Measurements from ENCODE around the gene ANKRD22.
A peak's percentile ranks its signal among the peaks of the same experiment; 100 is the strongest.

The ANKRD22 gene

GRCh38 chr10:88854684-88855083 is 3.0 kb upstream of the ANKRD22 start:
- no peaks in the 10 kb centered on the region for H3K36me3 ChIP-seq (ENCODE audit: control insufficient read depth in 1 of 2, insufficient read depth in 2 of 2, low read length in 2 of 2)
- H3K27me3 ChIP-seq (ENCODE audit: insufficient read depth, low read length): no peaks in the 10 kb centered on the region
- no peak overlapping the region for H4K12ac ChIP-seq (ENCODE audit: low read depth, low read length)
- H4K91ac ChIP-seq (ENCODE audit: low read depth, low read length): no peak overlapping the region
- no peak for DNase-seq
- no peak overlapping the region for H3K4ac ChIP-seq (ENCODE audit: low read depth, low read length)
- H3K27ac ChIP-seq (ENCODE audit: low read depth, low read length): no peak overlapping the region
- H3K4me2 ChIP-seq (ENCODE audit: low read length): no peak overlapping the region
- H2BK12ac ChIP-seq (ENCODE audit: low read length): no peak overlapping the region
- H2BK120ac ChIP-seq (ENCODE audit: insufficient read depth, low read length, poor library complexity): no peak overlapping the region
- H2AFZ ChIP-seq (ENCODE audit: insufficient read depth, low read length, poor library complexity): no peak overlapping the region
- H3K14ac ChIP-seq (ENCODE audit: low read length): no peak overlapping the region
- no peak overlapping the region for H4K8ac ChIP-seq (ENCODE audit: low read depth, low read length)
- no CpG with 5 or more reads among the region's 3 CpGs for WGBS (ENCODE audit: extremely low coverage, insufficient coverage, insufficient read length)
- no peak overlapping the region for H2BK5ac ChIP-seq (ENCODE audit: low read depth, low read length, poor library complexity)
- H3K23ac ChIP-seq (ENCODE audit: low read length): no peak overlapping the region
- no peak overlapping the region for H2AK5ac ChIP-seq (ENCODE audit: low read length)
- H3K79me2 ChIP-seq (ENCODE audit: control insufficient read depth, insufficient read depth, low read length, poor library complexity): no peaks in the 10 kb centered on the region
- no peaks in the 10 kb centered on the region for H3K79me1 ChIP-seq (ENCODE audit: low read length)
- H3K4me1 ChIP-seq (ENCODE audit: control insufficient read depth in 1 of 2, insufficient read depth in 2 of 2, low read length in 2 of 2): peaks cover 0 to 2% of the 10 kb centered on the region in 2 experiments
- H3K9me3 ChIP-seq (ENCODE audit: insufficient read depth, low read depth, low read length): no peaks in the 10 kb centered on the region
- H3K9ac ChIP-seq (ENCODE audit: low read length): no peak overlapping the region
- H3K18ac ChIP-seq (ENCODE audit: low read length): no peak overlapping the region
- no peak overlapping the region for H3K4me3 ChIP-seq (ENCODE audit: low read depth, low read length)

GRCh38 chr10:88853155-88853881 is 1.7 kb upstream of the ANKRD22 start:
- no peak overlapping the region for H3K4me3 ChIP-seq (ENCODE audit: low read depth, low read length)
- WGBS (ENCODE audit: extremely low coverage, insufficient coverage, insufficient read length): no CpG with 5 or more reads among the region's 4 CpGs
- H3K9me3 ChIP-seq (ENCODE audit: insufficient read depth, low read depth, low read length): no peaks in the 10 kb centered on the region
- H2AK5ac ChIP-seq (ENCODE audit: low read length): no peak overlapping the region
- H4K91ac ChIP-seq (ENCODE audit: low read depth, low read length): no peak overlapping the region
- no peak overlapping the region for H3K18ac ChIP-seq (ENCODE audit: low read length)
- H3K27me3 ChIP-seq (ENCODE audit: insufficient read depth, low read length): no peaks in the 10 kb centered on the region
- no peak overlapping the region for H2AFZ ChIP-seq (ENCODE audit: insufficient read depth, low read length, poor library complexity)
- no peak overlapping the region for H3K4ac ChIP-seq (ENCODE audit: low read depth, low read length)
- no peak overlapping the region for H3K4me2 ChIP-seq (ENCODE audit: low read length)
- H3K23ac ChIP-seq (ENCODE audit: low read length): no peak overlapping the region
- peaks cover 0 to 2% of the 10 kb centered on the region in 2 experiments for H3K4me1 ChIP-seq (ENCODE audit: control insufficient read depth in 1 of 2, insufficient read depth in 2 of 2, low read length in 2 of 2)
- H3K27ac ChIP-seq (ENCODE audit: low read depth, low read length): no peak overlapping the region
- H2BK12ac ChIP-seq (ENCODE audit: low read length): no peak overlapping the region
- no peak overlapping the region for H3K9ac ChIP-seq (ENCODE audit: low read length)
- H2BK120ac ChIP-seq (ENCODE audit: insufficient read depth, low read length, poor library complexity): no peak overlapping the region
- peak in 1 of 2 donors; percentile 16 for DNase-seq
- no peak overlapping the region for H4K12ac ChIP-seq (ENCODE audit: low read depth, low read length)
- H3K79me1 ChIP-seq (ENCODE audit: low read length): no peaks in the 10 kb centered on the region
- no peak overlapping the region for H2BK5ac ChIP-seq (ENCODE audit: low read depth, low read length, poor library complexity)
- no peaks in the 10 kb centered on the region for H3K79me2 ChIP-seq (ENCODE audit: control insufficient read depth, insufficient read depth, low read length, poor library complexity)
- no peak overlapping the region for H4K8ac ChIP-seq (ENCODE audit: low read depth, low read length)
- no peaks in the 10 kb centered on the region for H3K36me3 ChIP-seq (ENCODE audit: control insufficient read depth in 1 of 2, insufficient read depth in 2 of 2, low read length in 2 of 2)
- no peak overlapping the region for H3K14ac ChIP-seq (ENCODE audit: low read length)

- Histone ChIP-seq H3K18ac (ENCODE audit: low read length) (no peak overlapping the region), H3K4me1 (ENCODE audit: control insufficient read depth in 1 of 2, insufficient read depth in 2 of 2, low read length in 2 of 2) (peaks cover 0 to 2% of the 10 kb centered on the region in 2 experiments), H3K27me3 (ENCODE audit: insufficient read depth, low read length) (no peaks in the 10 kb centered on the region), H2BK12ac (ENCODE audit: low read length) (no peak overlapping the region), H3K27ac (ENCODE audit: low read depth, low read length) (no peak overlapping the region), H3K4me3 (ENCODE audit: low read depth, low read length) (no peak overlapping the region), H3K14ac (ENCODE audit: low read length) (no peak overlapping the region), H3K9ac (ENCODE audit: low read length) (no peak overlapping the region), H3K23ac (ENCODE audit: low read length) (no peak overlapping the region), H3K36me3 (ENCODE audit: control insufficient read depth in 1 of 2, insufficient read depth in 2 of 2, low read length in 2 of 2) (no peaks in the 10 kb centered on the region), H3K9me3 (ENCODE audit: insufficient read depth, low read depth, low read length) (no peaks in the 10 kb centered on the region), H3K4me2 (ENCODE audit: low read length) (no peak overlapping the region), H4K12ac (ENCODE audit: low read depth, low read length) (no peak overlapping the region), H3K4ac (ENCODE audit: low read depth, low read length) (no peak overlapping the region), H3K79me1 (ENCODE audit: low read length) (no peaks in the 10 kb centered on the region), H2BK120ac (ENCODE audit: insufficient read depth, low read length, poor library complexity) (no peak overlapping the region), H4K91ac (ENCODE audit: low read depth, low read length) (no peak overlapping the region), H2AFZ (ENCODE audit: insufficient read depth, low read length, poor library complexity) (no peak overlapping the region), H4K8ac (ENCODE audit: low read depth, low read length) (no peak overlapping the region), H3K79me2 (ENCODE audit: control insufficient read depth, insufficient read depth, low read length, poor library complexity) (no peaks in the 10 kb centered on the region), H2BK5ac (ENCODE audit: low read depth, low read length, poor library complexity) (no peak overlapping the region), H2AK5ac (ENCODE audit: low read length) (no peak overlapping the region)
- no peak for DNase-seq
- no CpG with 5 or more reads among the region's 4 CpGs for WGBS (ENCODE audit: extremely low coverage, insufficient coverage, insufficient read length)
Measured at GRCh38 chr10:88852327-88852726, 683 bp upstream of the ANKRD22 start.

- no peaks in the 10 kb centered on the region for H3K27me3 ChIP-seq (ENCODE audit: insufficient read depth, low read length)
- no peak overlapping the region for H3K4me3 ChIP-seq (ENCODE audit: low read depth, low read length)
- H3K18ac ChIP-seq (ENCODE audit: low read length): no peak overlapping the region
- H3K4me1 ChIP-seq (ENCODE audit: control insufficient read depth in 1 of 2, insufficient read depth in 2 of 2, low read length in 2 of 2): peaks cover 0 to 2% of the 10 kb centered on the region in 2 experiments
- H3K9me3 ChIP-seq (ENCODE audit: insufficient read depth, low read depth, low read length): no peaks in the 10 kb centered on the region
- no peaks in the 10 kb centered on the region for H3K36me3 ChIP-seq (ENCODE audit: control insufficient read depth in 1 of 2, insufficient read depth in 2 of 2, low read length in 2 of 2)
- no peak overlapping the region for H3K4me2 ChIP-seq (ENCODE audit: low read length)
- no CpG with 5 or more reads among the region's 1 CpG for WGBS (ENCODE audit: extremely low coverage, insufficient coverage, insufficient read length)
- H3K79me2 ChIP-seq (ENCODE audit: control insufficient read depth, insufficient read depth, low read length, poor library complexity): no peaks in the 10 kb centered on the region
- no peak overlapping the region for H2BK120ac ChIP-seq (ENCODE audit: insufficient read depth, low read length, poor library complexity)
- no peak overlapping the region for H2AK5ac ChIP-seq (ENCODE audit: low read length)
- H3K27ac ChIP-seq (ENCODE audit: low read depth, low read length): no peak overlapping the region
- H3K9ac ChIP-seq (ENCODE audit: low read length): no peak overlapping the region
- H4K8ac ChIP-seq (ENCODE audit: low read depth, low read length): no peak overlapping the region
- no peak overlapping the region for H2AFZ ChIP-seq (ENCODE audit: insufficient read depth, low read length, poor library complexity)
- DNase-seq: no peak
- no peak overlapping the region for H3K14ac ChIP-seq (ENCODE audit: low read length)
- H3K79me1 ChIP-seq (ENCODE audit: low read length): no peaks in the 10 kb centered on the region
- no peak overlapping the region for H4K12ac ChIP-seq (ENCODE audit: low read depth, low read length)
- no peak overlapping the region for H4K91ac ChIP-seq (ENCODE audit: low read depth, low read length)
- H3K4ac ChIP-seq (ENCODE audit: low read depth, low read length): no peak overlapping the region
- H3K23ac ChIP-seq (ENCODE audit: low read length): no peak overlapping the region
- no peak overlapping the region for H2BK12ac ChIP-seq (ENCODE audit: low read length)
- H2BK5ac ChIP-seq (ENCODE audit: low read depth, low read length, poor library complexity): no peak overlapping the region
Measured at GRCh38 chr10:88850712-88851111, 932 bp downstream of the ANKRD22 start.
